HG02763 (cell line): ENCODE data around the gene TEX48.

ENCODE experiments used
- ATAC-seq: cut with Tn5 transposase; IDR thresholded peaks from one replicate; pipeline ENCODE4 v1.9.1; 2021; ENCODE audit warnings: mild to moderate bottlenecking, moderate library complexity; ENCODE audit not compliant: unreplicated experiment

Gene TEX48

DNA sequence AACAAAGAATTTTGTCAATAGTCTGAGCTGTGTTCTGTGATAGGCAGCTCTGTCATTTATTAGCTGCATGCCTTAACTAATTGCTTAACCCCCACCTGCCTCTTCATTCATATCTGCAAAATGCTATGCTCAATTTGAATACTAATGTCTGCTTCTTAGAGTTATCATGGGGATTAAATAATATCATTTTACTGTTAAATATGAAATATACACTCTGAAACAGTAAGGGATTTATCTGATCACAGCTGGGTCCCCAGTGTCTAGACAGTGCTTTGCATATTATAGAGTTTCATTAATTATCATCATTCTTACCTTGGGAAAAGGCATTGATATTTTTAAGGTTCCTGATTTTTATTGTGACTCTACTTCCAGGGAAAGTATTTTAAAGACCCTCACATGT, 12.0 kb downstream of the TEX48 start:
- no peak for ATAC-seq

GRCh38 chr9:114668146-114668545, 13.8 kb downstream of the TEX48 start:
- ATAC-seq, result no peak

- ATAC-seq, result no peak
These were observed 15.1 kb downstream of the TEX48 start for GRCh38 chr9:114666851-114667250.

DNA sequence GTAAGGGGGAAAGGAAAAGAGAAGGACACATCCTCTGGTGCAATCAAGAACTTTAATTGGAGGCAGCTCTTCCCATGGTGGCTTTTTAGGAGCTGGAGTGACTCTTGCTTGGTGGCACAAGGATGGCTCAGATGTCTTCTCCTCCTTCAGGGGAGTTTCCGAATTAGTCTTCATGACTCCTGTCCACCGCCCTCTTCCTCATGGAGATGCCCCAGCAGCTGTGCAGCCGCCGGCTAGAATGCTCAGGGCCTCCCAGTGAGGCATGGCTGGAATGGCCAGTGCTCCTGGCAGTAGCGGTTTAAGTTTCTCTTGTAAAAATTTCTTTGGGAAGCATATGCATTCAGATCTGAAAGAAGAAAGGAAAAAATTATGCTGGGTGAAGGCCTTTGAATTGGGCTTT, 15.6 kb downstream of the TEX48 start:
- ATAC-seq, result no peak

GRCh38 chr9:114664181-114664580, 17.8 kb downstream of the TEX48 start:
- no peak for ATAC-seq

DNA sequence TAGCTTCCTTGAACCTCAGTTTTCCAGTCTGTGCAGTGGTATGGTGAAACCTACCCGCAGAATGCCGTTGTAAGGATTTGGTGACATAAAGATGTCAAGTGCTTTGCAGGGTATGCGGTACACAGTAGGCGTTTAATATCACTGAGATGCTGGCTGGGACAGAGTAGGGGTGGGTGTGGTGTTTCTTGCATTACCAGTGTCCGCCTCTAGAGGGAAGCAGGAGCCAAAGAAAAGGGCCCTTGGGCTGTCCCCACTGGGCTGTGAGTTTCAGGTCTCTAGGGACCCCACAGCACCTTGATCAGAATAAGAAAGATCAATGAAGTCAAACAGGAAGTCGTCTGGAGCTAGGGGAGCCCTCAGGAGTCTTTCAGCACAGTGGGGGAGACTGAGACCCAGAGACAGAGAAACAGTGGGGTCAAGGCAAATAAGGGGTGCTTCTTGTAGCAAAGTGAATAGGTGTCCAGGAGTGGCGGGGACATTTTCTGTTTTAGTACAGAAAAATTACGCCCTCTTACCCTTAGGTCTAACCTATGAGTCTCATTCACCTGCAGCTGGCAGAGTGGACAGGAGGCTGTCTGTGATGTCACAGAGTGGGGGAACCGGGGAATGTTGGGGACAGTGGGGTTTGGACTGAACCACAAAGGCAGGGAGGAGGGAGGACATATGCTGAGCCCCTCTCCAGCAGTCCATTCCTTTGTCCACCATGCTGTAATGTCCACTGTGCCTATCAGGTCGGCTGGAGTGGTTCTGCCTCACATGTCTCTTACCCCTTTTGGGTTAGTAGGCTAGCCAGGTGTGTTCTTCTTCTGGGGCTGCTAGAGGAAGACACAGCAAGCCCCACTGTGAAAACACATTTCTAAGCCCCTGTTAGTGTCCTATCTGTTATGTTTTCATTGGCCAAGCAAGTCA, 19.7 kb downstream of the TEX48 start:
- no peak for ATAC-seq

- no peak for ATAC-seq
These were observed 24.3 kb downstream of the TEX48 start, which contains the start of gene TEX53 for GRCh38 chr9:114657705-114658104. Gene TEX53, minus strand, starts transcription at chr9:114657805. Its CDS starts 31 bp downstream, at chr9:114657774.

GRCh38 chr9:114656301-114656700, 25.7 kb downstream of the TEX48 start:
- no peak for ATAC-seq

DNA sequence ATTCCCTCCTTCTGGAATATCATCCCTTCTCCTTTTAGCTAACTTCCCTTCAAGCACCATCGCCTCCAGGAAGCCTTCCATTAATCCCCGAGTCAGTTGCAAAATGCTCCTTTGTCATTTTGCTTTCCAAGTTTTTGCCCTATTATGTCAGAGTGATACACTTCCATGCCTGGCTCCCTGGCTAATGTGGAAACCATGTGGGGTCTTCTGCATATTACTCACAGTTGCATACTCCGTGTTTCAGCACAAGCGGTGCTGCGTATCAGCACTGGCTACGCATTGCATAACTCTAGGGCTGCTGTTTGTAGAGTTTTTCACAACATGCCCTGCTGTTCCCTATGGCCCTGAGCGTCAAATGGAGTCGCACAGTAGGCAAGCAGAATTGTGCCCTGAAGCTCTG, 26.3 kb downstream of the TEX48 start:
- ATAC-seq, result no peak

DNA sequence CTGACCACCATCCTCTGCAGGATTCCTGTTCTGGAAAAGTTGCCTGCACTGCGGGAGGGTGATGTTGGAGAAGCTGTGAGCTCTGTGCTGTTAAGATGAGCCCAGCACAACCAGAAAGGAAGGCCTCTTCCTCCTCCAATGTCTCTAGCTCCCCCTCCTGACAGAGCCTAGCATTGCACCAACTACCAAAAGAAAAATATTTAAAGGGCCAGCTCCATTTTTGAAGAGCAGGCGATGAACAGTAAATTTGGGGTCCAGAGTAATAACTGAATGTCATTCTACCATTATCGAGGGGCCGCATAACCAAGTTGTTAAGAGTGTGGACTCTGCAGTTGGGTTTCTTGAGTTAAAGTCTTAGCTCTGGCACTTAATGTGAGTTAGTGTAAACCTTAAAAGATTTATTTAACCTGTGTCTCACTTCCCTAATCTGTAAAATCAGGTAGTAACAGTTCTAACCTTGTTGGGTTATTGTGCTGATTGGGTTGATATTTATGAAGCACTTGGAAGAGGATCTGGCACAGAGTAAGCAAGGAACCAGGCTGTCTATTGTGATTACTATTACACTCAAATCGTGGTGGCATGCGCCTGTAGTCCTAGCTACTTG, 28.3 kb downstream of the TEX48 start:
- ATAC-seq, result no peak

DNA sequence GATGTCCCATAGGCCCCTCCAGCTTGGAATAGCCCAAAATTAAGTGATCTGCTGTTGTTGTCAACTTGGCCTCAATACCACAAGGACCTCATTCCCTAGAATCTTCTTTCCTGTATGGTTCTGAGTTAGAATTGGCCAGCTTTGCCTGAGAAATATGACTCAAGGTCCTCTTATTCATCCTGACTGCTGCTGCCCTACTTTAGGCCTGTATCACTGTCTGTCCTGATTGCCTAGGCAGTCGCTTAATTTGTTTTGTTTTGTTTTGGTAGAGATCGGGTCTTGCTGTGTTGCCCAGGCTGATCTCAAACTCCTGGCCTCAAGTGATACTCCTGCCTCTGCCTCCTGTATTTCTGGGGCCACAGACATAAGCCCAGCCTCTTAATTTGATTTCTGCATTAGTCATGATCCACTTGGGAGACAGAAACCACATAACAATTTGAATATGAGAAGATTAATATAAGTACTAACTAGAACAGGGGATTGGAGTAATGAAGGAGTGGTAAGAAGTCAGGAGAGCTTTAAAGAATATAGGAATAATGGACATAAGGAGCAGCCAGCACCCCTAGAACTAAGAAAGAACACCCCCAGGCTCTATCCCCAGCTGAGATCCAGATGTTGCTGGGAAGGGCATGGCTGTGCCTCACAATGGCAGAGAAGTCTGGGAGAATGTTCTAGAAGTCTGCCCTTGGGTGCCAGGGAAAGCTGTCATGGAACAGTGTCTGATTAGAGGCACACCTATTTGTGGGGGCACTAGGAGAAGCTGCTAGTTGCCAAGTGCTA, 29.0 kb downstream of the TEX48 start:
- no peak for ATAC-seq

DNA sequence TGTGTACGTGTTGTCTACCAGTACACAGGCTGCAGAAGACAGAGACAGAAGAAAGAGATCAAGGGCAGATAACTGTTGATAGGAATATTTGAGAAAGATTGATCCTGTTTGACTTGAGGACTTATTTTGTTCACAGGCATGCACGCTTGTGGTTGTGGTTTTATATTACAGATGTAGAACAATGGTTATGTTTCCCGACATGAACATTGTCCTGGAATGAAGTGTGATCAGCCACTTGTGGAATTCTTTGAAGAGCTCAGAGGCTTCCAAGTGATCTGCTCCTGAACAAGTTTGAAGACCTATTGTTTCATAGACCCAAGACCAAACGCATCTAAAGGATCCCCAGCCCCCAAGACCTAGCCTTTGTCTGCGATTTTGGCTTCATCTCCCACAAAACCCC, 38.1 kb downstream of the TEX48 start:
- ATAC-seq, result no peak

- ATAC-seq, result no peak
These were observed 39.0 kb downstream of the TEX48 start for GRCh38 chr9:114643001-114643400.

GRCh38 chr9:114641967-114642366, 40.0 kb downstream of the TEX48 start:
- no peak for ATAC-seq

- ATAC-seq, result no peak
These were observed 43.6 kb downstream of the TEX48 start for GRCh38 chr9:114638404-114638803.

- no peak for ATAC-seq
These were observed 47.6 kb downstream of the TEX48 start for GRCh38 chr9:114634387-114634786.

DNA sequence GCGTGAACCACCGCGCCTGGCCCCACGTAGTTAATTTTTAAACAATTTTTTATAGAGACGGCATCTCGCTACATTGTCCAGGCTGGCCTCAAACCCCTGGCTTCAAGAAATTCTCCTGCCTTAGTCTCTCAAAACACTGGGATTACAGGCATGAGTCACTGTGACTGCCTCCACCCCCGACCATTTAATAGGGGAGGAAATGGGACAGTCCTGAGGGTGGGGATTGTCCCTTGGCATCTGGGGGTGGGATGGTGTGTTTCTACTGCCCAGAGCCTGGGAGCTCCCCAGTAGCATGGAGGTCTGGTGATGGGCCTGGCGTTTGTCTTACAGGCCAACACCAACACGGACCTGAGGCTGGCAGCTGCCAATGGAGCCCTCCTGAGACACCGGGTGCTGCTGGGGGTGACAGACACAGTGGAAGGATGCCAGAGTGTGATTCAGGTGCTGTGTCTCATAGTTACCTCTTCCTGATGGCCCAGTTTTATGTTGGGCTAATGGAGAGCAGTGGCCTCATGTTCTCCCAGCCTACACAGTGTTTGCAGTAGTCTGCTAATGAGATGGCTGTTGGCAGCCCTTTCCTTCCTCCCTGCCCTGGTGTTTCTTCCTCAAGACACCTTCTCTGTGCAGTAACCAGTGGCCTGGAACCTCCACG, 48.4 kb downstream of the TEX48 start:
- no peak for ATAC-seq

DNA sequence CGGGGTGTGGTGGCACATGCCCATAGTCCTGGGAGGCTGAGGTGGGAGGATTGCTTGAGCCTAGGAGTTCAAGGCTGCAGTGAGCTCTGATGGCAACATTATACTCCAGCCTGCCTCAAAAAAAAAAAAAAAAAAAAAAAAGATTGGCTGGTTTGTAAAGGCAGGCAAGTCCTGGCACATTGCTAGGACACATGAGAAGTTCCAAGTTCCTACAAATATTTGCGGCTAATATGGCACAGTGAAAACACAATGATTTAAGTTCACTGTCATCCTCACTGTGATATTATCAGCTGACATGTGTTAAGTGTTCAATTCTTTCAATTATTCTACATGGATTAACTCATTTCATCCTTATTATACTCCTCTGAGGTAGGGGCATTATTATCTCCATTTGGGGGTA, 50.8 kb downstream of the TEX48 start:
- ATAC-seq, result no peak

DNA sequence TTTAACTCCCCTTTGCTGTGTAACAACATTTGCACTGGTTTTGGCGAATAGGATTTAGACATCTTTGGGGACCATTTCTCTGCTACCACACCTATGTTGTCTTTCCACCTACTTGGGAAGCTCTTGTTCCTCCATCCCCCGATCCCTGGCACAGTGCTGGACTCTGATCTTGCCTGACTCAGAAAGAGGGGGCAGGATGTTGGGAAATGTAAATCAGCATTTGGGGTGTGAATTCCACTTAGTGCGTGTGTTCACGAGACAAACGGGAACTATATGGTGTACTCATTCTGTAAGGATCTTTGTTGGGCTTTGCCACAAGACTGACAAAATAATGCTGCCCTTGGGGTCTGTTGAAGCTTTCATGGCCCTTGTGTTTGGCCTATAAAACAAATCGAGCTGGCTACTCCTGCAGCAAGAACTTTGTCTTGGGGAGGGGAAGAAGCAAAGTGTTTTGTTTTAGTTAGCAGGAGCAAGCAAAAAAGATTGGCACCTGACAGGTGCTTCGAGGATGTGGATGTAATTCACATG, 52.4 kb downstream of the TEX48 start:
- no peak for ATAC-seq

- no peak for ATAC-seq
These were observed 54.4 kb downstream of the TEX48 start for GRCh38 chr9:114627553-114627952.
